Stimulated activated CD8-positive, alpha-beta memory T cell treated with anti-CD3 and anti-CD28 coated beads, Interleukin-15, amount 100 ng/mL, for 48 hours (primary cell): ENCODE results near the gene GPC3.
A peak's percentile ranks its signal among the peaks of the same experiment; 100 is the strongest.
"Not testable (repeated sequence)": the region's sequence is repeated elsewhere in the genome, so short reads cannot be mapped to it uniquely, and the experiment has no call there.

Source experiments
- DNase-seq, 2 donors: peaks; one replicate each; pipeline ENCODE4 v3.0.0-alpha.2; 2020; ENCODE audit warnings: low read depth in 2 of 2

Gene GPC3

DNA sequence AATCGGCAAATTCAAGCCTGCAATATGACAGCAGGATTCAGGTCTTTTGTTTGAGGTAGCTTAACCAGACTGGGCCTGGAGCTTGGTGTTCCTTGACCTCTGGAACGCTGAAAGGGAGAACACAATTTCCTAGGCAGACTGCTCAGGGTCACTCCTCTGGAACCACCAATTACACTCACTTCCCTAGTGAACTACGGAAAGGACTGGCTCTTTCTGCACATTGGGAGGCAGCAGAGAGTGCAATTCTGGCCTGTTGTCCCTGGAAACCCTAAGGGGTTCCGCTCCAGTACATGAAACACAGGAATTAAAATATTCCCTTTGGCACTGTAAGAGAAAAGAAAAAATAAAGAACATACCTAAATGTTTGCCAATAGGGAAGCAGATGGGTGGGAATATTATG is 58.6 kb downstream of the GPC3 start:
- no peak for DNase-seq

DNA sequence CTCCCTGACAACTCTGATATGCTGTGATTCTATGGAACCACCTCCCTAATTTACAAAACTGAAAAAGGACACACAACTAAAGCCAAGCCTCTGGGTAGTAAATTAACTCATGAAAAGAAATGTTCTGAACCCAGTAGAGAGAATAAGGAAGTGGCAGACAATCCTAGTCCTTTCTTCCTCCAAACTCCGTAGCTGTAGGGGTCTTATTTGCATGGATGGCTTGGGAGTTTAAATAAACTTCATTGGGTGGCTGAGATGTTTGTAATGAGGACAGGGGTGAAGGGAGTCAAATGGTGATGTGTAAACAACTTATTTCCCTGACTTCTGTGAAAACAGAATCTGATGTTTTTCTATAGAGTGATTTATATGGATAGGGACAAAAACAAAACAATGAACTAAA is 59.3 kb downstream of the GPC3 start:
- no peak for DNase-seq

DNA sequence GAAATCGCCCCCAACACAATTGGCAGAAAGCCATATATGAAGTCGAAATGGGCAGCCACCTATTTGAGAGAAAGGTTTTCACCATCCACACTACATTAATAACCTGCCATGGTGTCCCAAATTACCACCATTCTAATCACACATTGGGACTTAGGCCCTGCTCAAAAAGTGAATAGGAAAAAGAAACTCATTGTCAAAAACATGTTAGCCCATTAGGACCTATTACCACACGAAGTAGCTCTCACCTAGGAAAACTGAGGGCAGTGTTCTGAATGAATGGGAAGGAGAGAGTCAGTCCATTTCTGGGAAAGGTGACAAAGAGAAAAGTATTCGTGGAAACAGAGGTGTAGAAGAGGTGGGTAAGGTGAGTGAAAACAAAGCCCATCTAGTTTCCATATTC is 60.8 kb downstream of the GPC3 start:
- DNase-seq, result no peak

DNA sequence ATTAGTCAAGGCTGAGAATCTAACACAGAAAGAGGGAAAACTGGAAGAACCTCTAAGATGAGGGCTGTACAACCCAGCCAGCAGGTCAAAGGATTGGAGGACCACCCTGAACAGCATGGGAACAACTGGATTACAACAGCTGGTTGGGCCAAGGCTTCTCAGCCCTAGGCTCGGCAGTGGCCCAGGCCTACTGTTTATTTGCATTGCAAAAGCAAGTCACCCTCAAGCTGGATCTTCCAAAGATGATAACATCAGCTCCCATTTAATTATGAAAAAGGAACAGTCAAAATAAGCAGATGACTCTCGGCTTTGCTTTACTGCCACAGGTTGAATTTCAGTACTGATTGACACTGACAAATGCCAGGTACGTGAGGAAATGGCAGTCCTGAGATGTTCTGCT is 61.8 kb downstream of the GPC3 start:
- DNase-seq, result no peak

DNA sequence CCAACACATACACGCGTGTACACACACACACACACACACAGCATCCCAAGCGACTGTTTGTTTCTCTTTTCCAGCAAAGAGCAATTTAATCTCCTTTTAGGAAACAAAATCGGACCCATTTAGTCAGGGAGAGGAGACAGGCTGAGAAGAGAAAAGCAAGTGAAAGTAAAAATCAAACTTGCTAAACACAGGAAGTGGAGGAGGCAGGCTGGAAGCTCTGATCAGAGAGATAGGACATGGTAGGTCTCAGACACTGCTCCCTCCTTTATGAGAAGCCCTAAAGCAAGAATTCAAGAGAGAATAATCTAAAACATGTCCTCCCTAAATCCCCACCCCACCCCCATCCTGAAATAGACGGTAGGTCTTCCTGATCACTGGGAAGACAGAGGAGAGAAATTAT is 62.3 kb downstream of the GPC3 start:
- DNase-seq, result no peak

DNA sequence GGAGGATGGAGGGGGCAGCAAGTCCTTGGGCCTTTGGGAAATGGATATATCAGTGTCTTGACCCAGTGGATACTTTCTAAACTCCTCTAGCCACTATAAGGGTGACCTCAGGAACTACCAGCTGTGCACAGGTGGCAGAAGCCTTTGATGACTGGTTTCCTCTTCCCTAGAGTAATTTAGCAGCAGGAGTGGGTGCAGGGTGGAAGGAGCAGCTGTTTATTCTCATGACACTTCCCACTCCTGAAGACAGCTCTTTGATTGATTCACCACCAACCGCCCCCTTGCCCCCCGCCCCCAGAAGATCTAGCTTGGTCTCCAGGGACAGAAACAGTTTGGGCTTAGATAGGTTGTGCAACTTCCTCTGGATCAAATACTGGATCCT is 63.0 kb downstream of the GPC3 start:
- no peak for DNase-seq

DNA sequence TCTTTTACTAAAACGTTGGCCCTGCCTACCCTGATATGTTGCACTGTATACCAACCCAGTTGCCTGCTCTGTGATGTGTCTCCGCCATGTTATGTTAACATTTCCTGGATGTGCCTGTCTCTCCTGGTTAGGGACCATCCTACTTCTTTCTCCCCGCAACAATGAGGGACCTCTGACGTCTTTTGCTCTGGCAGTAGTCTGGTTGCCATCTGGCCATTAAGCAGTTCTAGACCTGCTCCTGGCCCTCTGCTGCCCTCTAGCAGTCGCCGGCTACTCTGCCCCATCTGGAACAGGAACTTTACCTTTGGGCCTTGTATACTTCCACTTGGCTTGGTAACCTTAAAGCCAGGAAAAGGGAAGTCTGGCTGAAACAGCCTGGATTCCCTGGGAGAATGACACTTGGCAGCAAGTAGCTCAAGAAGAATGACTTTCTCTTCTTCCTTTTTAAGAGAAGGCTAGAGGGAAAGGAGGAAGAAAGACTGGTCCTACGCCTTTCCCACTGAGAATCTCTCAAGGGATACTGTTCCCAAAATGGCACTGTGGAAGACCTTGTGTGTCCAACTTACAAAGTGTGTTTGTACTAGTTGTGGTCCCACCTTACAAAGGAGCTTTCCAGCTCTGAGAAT is 63.5 kb downstream of the GPC3 start:
- peak; percentile 3 to 12 for DNase-seq

DNA sequence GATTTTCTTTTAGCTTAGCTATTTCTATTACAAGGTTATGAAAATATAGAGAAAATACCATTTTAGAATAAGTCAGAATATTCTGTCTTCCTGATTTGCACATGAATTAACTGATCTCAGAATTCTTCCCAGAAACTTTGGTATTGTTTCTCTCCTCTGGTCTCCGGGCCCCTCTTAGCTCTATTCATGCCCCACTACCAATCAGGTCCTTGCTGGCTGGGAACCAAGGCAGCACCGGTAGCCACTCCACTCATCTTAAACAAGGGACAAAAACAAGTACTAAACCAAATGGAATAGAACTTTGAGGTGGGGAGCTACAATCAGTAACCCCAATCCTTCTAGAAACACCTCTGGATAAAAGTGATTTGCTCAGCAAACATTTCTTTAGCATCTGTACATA is 64.3 kb downstream of the GPC3 start:
- no peak for DNase-seq

DNA sequence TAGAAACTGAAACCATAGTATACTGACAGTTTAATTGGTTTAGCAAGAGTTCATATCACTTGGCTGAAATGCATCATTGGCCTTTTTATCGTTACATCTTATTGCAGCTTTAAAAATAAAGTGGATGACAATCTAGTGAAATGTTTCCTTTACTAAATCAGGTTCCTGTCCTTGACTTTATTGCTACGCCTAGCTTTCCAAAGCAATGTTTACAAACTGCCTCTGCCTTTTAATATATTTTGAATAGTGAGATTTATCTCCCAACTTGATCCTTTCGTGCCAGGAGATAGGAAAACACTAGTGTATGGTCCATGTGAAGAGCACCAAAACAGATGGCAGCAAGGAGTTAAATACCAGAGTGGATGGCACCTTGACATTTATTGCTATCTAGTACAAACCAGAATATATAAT is 67.0 kb downstream of the GPC3 start:
- DNase-seq, result no peak

DNA sequence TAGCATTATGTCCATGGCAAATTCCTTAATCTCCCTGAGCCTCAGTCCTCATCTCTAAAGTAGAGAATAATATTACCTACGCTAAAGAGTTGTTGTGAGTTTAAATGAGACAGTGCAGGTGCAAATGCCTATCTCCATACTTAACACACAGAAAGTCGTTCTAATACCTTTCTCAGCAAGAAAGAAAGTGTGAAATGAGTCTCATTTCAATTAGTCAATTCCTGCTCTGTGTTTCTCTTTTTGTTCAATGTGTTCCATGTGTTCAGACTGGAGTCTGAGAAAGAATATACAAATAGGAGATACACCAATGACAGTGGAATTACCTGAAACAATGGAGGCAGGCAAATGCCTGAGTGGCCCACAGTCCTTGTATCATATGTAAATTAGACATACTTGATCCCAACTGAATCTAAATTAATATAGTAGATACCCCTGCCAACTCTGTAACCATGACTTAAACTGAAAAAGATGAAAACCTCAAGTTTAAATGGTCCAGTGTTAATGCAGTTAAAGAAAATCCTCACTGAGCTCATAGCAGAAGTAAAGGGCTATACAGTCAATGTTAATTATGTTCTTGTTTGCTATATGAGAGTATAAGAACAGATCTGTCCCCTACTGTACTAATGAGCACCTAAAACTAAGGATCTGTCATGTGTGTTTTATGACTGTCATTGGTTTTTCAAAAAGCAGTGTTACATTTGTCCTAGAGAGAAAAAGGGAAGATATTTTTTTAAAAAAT is 68.2 kb downstream of the GPC3 start:
- DNase-seq, result no peak

DNA sequence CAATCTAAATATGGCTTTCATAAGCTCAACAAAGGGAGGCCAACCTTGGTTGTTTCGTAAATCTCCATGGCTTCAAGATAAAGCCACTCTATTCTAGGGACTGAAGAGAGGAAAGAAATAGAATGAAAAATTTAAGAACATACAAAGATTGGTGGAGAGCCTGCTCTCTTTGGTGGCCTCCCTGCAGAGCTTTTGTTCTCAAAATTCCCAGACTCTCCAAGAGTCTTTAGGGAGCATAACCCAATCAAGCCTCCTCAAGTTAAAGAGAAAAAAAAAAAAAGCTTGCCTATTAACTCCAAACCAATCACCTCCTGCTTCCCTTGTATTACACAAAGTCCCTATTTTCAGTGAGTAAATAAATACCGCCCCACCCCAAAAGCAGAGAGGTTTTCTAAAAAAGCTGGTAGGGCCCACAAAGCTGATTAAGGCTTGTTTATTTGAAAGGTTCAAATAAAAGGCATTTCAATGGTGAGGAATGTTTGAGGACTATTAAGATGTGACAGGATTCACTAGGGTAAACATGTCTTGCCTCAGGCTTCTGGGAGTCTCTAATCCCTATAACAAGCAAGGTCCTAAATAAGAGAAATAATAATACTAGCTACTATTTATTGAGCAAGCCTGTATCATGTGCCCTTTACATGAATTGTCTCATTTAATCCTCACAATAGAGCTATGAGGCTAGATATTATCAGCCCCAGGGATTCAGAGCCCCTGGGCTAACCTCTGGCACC is 71.6 kb downstream of the GPC3 start:
- DNase-seq, result no peak

DNA sequence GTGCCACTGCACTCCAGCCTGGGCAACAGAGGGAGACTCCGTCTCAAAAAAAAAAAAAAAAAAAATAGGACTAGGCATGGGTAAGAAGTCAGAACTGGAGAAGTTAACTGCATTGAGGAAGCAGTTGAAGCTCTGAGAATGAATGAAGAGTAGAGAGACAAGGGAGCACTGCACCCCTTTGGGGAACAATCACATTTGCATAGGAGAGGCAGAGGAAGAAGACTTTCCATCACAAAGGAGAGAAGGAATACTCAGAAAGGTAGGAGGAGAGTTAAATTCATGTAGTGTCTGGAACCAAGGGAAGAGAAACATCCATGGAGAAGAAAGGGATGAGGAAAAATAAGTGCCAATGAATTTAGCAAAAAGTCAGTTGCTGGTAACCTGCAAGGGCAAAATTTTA is 72.4 kb downstream of the GPC3 start:
- DNase-seq, result no peak

DNA sequence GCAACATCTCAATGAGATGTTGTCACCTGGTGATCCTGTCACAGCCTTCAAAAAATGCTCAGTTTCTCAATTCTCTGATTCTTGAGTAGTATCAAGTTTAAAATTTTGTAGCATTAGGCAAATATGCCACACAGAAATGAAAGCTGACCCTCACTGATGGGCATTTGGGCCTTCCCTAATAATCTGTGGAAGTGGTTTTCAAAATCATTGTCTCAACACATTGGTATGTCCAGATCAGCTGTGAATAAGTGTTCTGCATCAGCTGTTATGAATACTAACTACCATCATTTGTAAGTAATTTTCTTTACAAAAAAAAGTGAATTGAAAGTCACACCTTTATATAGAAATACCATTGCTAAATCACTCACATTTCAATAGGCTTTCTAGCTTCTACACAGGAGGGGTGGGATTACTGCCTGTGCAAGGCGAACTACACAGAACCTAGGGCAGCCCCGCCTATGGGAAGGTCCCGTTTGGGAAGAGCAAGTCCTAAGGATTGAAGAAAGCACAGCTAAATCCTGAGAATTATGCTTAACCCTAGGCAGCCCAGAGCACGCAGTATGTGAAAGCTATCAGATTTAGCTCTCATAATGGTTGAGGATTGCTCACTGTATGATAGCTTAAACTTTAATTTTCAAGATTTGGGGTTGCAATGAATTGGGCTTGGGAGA is 73.4 kb downstream of the GPC3 start:
- no peak for DNase-seq

DNA sequence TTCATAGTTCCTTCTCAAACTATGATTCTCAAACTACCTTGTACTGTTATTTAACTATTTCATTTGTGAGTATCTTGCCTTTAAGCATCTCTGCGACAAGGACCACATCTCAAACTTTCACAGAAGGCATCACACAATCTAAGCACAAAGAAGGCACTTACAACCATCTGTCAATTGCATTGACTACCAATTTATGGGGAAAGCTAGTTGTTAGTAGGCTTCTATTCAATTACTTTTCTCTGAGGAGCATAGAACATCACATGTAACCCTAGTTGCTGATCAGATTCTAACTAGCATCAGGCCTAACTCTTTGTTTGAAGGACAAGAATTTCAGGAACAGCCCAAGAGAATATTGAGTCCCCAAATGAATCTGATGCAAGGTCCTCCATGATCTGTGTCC is 74.9 kb downstream of the GPC3 start:
- DNase-seq, result no peak

DNA sequence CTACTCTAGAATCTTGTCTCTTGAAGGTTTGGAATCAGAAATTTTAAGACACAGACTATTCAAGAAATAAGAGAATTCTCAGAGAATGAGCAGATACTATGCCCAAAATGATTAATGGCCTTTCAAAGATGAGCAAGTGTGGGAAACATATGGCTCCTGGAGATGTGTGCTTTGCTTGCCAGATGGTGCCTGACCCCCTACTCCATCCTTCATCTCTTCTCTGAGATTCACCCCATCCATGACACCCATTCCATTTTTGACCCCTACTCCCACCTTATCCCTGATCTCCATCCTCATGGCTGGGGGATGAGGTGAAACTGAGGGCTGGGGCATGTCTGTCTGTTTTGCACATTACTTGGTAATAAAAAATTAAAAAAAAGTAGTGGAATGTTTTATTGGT is 75.5 kb downstream of the GPC3 start:
- no peak for DNase-seq

DNA sequence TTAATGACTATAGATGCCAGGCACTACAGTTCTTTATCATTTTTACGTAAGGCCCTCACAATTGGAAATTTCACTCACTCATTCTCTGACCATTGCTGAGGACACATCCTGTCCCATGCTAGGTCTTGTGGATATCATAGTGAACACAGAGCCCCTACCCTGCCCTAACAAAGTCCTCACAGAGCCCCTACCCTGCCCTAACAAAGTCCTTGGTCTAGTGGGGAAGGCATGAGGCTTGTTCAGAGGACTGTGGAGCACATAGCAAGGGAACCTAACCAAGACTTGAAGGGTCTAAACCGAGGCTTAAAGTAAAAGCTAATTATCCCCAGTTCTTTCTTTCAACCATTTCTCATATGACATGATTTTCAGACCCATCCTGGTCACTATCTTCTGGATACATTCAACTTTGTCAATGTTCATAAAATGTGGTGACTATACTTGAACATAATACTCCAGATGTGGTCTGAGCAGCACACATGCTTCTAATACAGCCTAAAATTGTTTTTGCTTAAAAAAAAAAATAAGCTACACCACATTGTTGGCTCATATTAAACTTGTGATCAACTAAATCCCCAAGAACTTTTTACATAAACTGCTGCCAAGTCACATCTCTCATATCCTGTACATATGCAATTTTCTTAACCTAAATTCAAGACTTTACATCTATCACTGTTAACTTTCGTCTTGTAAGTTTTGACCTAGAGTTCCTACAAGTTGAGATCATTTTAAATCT is 77.0 kb downstream of the GPC3 start:
- no peak for DNase-seq

DNA sequence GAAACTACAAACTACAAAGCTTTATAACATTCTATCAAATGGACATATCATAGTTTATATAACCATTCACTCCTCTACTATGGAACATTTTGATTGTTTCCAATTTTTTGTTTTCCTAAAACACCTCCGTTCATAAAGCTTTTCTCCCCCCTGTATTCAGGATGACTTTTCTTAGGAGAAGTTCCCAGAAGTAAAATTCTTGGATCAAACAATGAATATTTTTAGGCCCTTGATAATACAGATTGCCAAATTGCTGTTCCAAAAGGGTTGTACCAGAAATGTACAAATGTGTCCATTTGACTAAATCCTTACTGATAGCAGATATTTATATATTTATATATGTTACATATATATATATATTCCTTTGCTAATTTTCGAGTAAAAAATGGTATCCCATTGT is 77.8 kb downstream of the GPC3 start:
- no peak for DNase-seq

DNA sequence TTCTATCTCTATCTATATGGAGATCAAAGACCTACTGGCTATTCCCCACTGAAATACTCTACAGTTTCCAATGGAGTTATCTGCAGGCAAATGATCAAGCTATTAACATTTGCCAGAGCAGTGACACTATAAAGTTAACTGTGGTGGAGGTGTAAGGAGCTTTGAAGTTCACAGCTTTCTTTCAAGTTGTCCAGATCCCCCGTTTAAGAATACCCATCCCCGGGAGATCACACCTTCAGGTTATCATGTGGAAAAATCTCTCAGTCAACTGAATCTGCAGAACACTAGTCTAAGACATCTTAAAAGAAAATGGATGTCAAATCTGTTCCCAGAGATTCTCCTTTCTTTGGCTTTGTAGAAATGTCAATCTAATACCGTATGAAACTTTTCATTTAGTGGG is 80.1 kb downstream of the GPC3 start:
- no peak for DNase-seq

DNA sequence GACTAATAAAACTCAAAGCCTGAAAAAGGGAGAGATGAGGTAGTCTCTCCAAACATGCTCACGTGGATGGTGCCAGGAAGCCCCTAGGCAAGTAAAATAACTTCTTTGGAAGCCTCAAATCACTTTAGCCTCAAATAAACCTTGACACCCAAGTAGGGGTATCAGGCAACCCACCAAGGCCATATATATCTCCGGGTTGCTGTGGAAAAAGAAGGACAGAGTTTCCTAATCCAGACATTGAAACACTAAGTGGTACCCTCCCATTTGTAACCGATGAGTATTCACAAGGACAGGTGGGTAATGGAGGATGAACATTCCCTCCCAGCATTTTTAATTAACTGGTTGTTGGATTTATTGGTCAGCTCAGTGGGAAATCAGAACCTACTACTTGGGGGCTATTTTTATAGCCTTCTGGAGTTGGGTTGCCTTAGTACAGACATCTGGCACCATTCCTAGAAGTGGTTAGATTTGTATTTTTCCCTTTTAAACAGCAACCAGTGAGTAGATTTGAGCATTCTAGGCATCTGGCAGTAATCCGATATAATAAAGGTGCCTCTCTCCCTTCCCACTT is 87.7 kb downstream of the GPC3 start:
- DNase-seq, result no peak

DNA sequence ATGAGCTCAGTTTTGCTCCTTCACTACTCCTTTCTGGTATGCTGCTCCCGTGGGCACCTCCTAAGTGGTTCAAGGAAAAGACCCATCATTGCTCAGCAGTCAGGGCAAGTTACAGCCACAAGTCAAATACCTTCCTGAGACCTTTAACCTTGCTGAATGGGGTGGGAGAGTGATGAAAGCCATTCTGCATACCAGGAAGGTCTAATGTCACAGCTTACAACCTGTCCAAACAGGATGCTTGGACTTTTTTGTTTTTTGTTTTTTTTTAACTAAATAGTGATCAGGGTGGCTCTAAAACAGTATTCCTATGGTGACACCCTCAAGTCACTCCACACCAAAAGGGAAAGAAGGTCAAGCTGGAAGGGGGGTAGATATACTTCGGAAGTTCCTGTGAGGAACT is 93.1 kb downstream of the GPC3 start:
- no peak for DNase-seq

DNA sequence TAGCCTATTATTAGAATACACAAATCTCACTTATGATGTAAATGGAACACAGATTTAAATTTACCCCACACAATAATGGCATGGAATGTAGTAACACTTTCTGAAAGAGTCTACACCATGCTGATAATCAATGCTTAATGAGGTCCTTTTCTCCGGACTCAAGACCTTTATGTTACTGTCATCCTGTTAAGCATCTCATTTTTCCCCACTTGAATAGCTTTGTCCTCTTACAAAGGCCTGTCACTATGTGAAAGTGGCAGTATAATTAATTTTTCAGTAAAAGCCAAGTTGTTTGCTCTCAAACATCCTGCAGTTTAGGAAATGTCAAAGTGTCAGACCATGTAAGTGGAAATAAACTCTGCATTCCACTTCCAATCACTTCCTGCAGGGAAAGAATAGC is 96.4 kb downstream of the GPC3 start:
- no peak for DNase-seq

DNA sequence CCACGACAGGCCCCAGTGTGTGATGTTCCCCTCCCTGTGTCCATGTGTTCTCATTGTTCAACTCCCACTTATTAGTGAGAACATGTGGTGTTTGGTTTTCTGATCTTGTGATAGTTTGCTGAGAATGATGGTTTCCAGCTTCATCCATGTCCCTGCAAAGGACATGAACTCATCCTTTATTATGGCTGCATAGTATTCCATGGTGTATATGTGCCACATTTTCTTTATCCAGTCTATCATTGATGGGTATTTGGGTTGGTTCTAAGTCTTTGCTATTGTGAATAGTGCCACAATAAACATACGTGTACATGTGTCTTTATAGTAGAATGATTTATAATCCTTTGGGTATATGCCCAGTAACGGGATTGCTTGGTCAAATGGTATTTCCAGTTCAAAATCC is 97.3 kb downstream of the GPC3 start:
- DNase-seq, result not testable (repeated sequence)
